HepG2 (cell line): ENCODE results near the gene MTHFSD. TPM values are rescaled to one million over a fixed set of nuclear protein-coding genes. Genes with fewer than 3 reads are reported as not detected.

Source experiments
- ADNP ChIP-seq: sonication (generic); formaldehyde crosslinking; IDR thresholded peaks from 2 replicates; pipeline ENCODE4 v1.4.0; 2020; ENCODE audit warnings: missing genetic modification reagents
- AKAP8 ChIP-seq: sonication (generic); formaldehyde crosslinking; IDR thresholded peaks from 2 replicates; pipeline ENCODE4 v1.5.1; 2020; ENCODE audit warnings: mild to moderate bottlenecking, missing genetic modification reagents
- CEBPZ ChIP-seq: IDR thresholded peaks from 2 replicates; pipeline ENCODE4 v1.6.1; 2012; ENCODE audit warnings: low read length, improper control_type of control experiment
- CENPX ChIP-seq: sonication (generic); formaldehyde crosslinking; IDR thresholded peaks from 2 replicates; pipeline ENCODE4 v1.9.0; 2021; ENCODE audit warnings: mild to moderate bottlenecking, missing genetic modification reagents, moderate library complexity
- EHMT2 ChIP-seq: fragments of 200-600 bp; sonication (generic); IDR thresholded peaks from 2 replicates; pipeline ENCODE4 v1.7.0; 2017; ENCODE audit warnings: antibody characterized with exemption, low read depth, low read length, borderline replicate concordance
- FOXO4 ChIP-seq: sonication (generic); formaldehyde crosslinking; conservative IDR thresholded peaks from 2 replicates; pipeline ENCODE4 v1.8.1; 2023; ENCODE audit warnings: missing genetic modification reagents
- HCFC1 ChIP-seq: fragments of 150-350 bp; IDR thresholded peaks from 2 replicates; pipeline ENCODE4 v1.6.1; 2014; ENCODE audit warnings: low read depth, low read length
- RXRB ChIP-seq: IDR thresholded peaks from 2 replicates; pipeline ENCODE4 v1.6.1; 2016; ENCODE audit warnings: borderline replicate concordance, missing genetic modification reagents, missing compliant biosample characterization
- TEAD2 ChIP-seq: sonication (generic); formaldehyde crosslinking; IDR thresholded peaks from 2 replicates; pipeline ENCODE4 v1.9.0; 2021; ENCODE audit warnings: missing genetic modification reagents
- TFDP1 ChIP-seq: IDR thresholded peaks from 2 replicates; pipeline ENCODE4 v1.6.1; 2016; ENCODE audit warnings: missing compliant biosample characterization, missing genetic modification reagents, borderline replicate concordance
- ZBTB14 ChIP-seq: sonication (generic); formaldehyde crosslinking; IDR thresholded peaks from 2 replicates; pipeline ENCODE4 v1.4.0; 2020; ENCODE audit warnings: missing genetic modification reagents
- ZEB1 ChIP-seq: IDR thresholded peaks from 2 replicates; pipeline ENCODE4 v1.6.1; 2012; ENCODE audit warnings: mild to moderate bottlenecking, low read depth, inconsistent platforms; ENCODE audit not compliant: insufficient replicate concordance
- ZNF234 ChIP-seq: sonication (generic); formaldehyde crosslinking; conservative IDR thresholded peaks from 2 replicates; pipeline ENCODE4 v1.5.1; 2020; ENCODE audit warnings: mild to moderate bottlenecking, missing genetic modification reagents
- ZNF275 ChIP-seq: sonication (generic); formaldehyde crosslinking; IDR thresholded peaks from 2 replicates; pipeline ENCODE4 v1.8.0; 2022; ENCODE audit warnings: missing genetic modification reagents, mild to moderate bottlenecking, inconsistent platforms, borderline replicate concordance
- ZNF292 ChIP-seq: sonication (generic); formaldehyde crosslinking; IDR thresholded peaks from 2 replicates; pipeline ENCODE4 v1.8.1; 2022; ENCODE audit warnings: mild to moderate bottlenecking, low read depth, missing genetic modification reagents, borderline replicate concordance
- ZNF552 ChIP-seq: sonication (generic); formaldehyde crosslinking; IDR thresholded peaks from 2 replicates; pipeline ENCODE4 v1.9.0; 2022; ENCODE audit warnings: missing genetic modification reagents, mild to moderate bottlenecking, borderline replicate concordance
- ZNF740 ChIP-seq: sonication (generic); formaldehyde crosslinking; IDR thresholded peaks from 2 replicates; pipeline ENCODE4 v1.4.0; 2020; ENCODE audit warnings: missing genetic modification reagents
- ZNF83 ChIP-seq: sonication (generic); formaldehyde crosslinking; IDR thresholded peaks from 2 replicates; pipeline ENCODE4 v1.4.0; 2020; ENCODE audit warnings: missing genetic modification reagents, mild to moderate bottlenecking, borderline replicate concordance
- polyA plus RNA-seq, 8 experiments: library from polyadenylated mRNA; depleted of rRNA in 3 of 8; stranded (reverse) in 7 of 8; unstranded in 1 of 8; fragments of >200 nt; fragmentation: Illumina TruSeq in 4 of 8; extraction: Trizol in 4 of 8; gene quantifications; 2 replicates each; pipeline versions ENCODE4 v1.2.1 to v1.2.3, GENCODE V29; 2011 to 2016; ENCODE audit warnings: low read depth in 4 of 8, missing spikeins in 1 of 8, mixed read lengths in 1 of 8; ENCODE audit not compliant: insufficient read depth in 1 of 8
- total RNA-seq, 5 experiments: library from RNA; depleted of rRNA; stranded (reverse); fragments of >200 nt; fragmentation: Illumina TruSeq; extraction: Trizol; gene quantifications; 2 replicates each; pipeline ENCODE4 v1.2.3, GENCODE V29; 2016; ENCODE audit warnings: low read depth in 1 of 5

MTHFSD gene
- total and polyA plus RNA-seq, 2 of the 13 experiments (the other 11 are each of a cell fraction or from before 2014, with no cell fraction given) = 14.2 to 16.3 TPM

GRCh38 chr16:86554917-86555703 is at the start of gene MTHFSD (continued):
- TF ChIP-seq AKAP8 (CRISPR knock-in tag) = 0 out of 2 replicates have a peak, but pooled peaks have one; percentile 21
- TF ChIP-seq FOXO4 (CRISPR knock-in tag) = no peak
- no peak for TF ChIP-seq ZNF234 (CRISPR knock-in tag)
- TF ChIP-seq ZNF740 (CRISPR knock-in tag) = no peak
- no peak for TF ChIP-seq TEAD2
- TF ChIP-seq HCFC1 = peak; percentile 79
- TF ChIP-seq ZNF275 (CRISPR knock-in tag) = peak; percentile 48; the same call in 1 of the 2 replicates
- no peak for TF ChIP-seq EHMT2
- no peak for TF ChIP-seq ZBTB14 (CRISPR knock-in tag)
- TF ChIP-seq ADNP (CRISPR knock-in tag) = peak; percentile 90
- TF ChIP-seq ZNF292 (CRISPR knock-in tag) = no peak
- TF ChIP-seq RXRB = peak; percentile 40; the same call in 1 of the 2 replicates
- TF ChIP-seq CEBPZ = no peak
- no peak for TF ChIP-seq CENPX
- TF ChIP-seq ZNF552 (CRISPR knock-in tag) = no peak
- TF ChIP-seq ZEB1 = no peak
- peak; percentile 74; the same call in 1 of the 2 replicates for TF ChIP-seq ZNF83 (CRISPR knock-in tag)
- peak; percentile 78; the same call in 1 of the 2 replicates for TF ChIP-seq TFDP1
